B cell (primary cell): ENCODE data around the gene ASCL2. TPM values are rescaled to one million over a fixed set of nuclear protein-coding genes. Genes with fewer than 3 reads are reported as not detected.

Source experiments
- ATAC-seq: fragments of 200-7000 bp; cut with Tn5 transposase; one replicate; pipeline ENCODE4 v1.10.0; 2021; ENCODE audit warnings: low read depth, mild to moderate bottlenecking, moderate number of reproducible peaks, moderate library complexity
- CTCF ChIA-PET: fragments of 350-600 bp; sonication (Branson Sonifier 250); formaldehyde crosslinking; loops from one replicate; lab custom pipeline; 2021; ENCODE audit warnings: antibody characterized with exemption, inconsistent platforms; lab: Charles Lee
- POLR2A ChIA-PET: fragments of 350-600 bp; sonication (Branson Sonifier 250); formaldehyde crosslinking; loops from one replicate; lab custom pipeline; 2021; ENCODE audit warnings: antibody characterized with exemption; lab: Charles Lee
- DNase-seq: peaks from one replicate; pipeline ENCODE4 v3.0.0; 2013
- H2AFZ ChIP-seq: 2 replicates; pipeline ENCODE4 v1.6.1; 2012; ENCODE audit warnings: mild to moderate bottlenecking, low read depth, low read length; ENCODE audit not compliant: insufficient read depth, poor library complexity, severe bottlenecking
- H3K27ac ChIP-seq, 2 donors: 1 replicate in 1 of 2; 2 replicates in 1 of 2; pipeline ENCODE4 v1.5.1; 2012 to 2013; ENCODE audit warnings: low read length in 2 of 2, mild to moderate bottlenecking in 2 of 2, moderate library complexity in 1 of 2
- H3K27me3 ChIP-seq, 4 experiments: fragments of 200-600 bp in 1 of 4; sonication (generic) in 1 of 4; replicated peaks in 1 of 4; 1 replicate in 2 of 4; 2 replicates in 2 of 4; pipeline versions ENCODE4 v1.6.1 to v1.7.0; 2013 to 2016; ENCODE audit warnings: low read length in 3 of 4, mild to moderate bottlenecking in 2 of 4, mixed read lengths in 1 of 4, moderate library complexity in 1 of 4; ENCODE audit not compliant: insufficient read depth in 4 of 4, control insufficient read depth in 3 of 4; ENCODE audit errors: control extremely low read depth in 1 of 4
- H3K36me3 ChIP-seq, 2 experiments: replicated peaks in 1 of 2; 1 replicate in 1 of 2; 2 replicates in 1 of 2; pipeline versions ENCODE4 v1.6.1 to v1.7.1; 2013; ENCODE audit warnings: low read length in 1 of 2; ENCODE audit not compliant: insufficient read depth in 2 of 2, control insufficient read depth in 1 of 2; ENCODE audit errors: control extremely low read depth in 1 of 2, extremely low read depth in 1 of 2
- H3K4me1 ChIP-seq, 2 donors: fragments of 200-600 bp in 1 of 2; sonication (generic) in 1 of 2; 1 replicate in 1 of 2; 2 replicates in 1 of 2; pipeline versions ENCODE4 v1.5.1 to v1.6.1; 2013 to 2017; ENCODE audit warnings: low read length in 2 of 2; ENCODE audit not compliant: control insufficient read depth in 2 of 2, insufficient read depth in 2 of 2
- H3K4me2 ChIP-seq: replicated peaks from 2 replicates; pipeline ENCODE3; 2012; ENCODE audit warnings: mild to moderate bottlenecking, low read depth, low read length; ENCODE audit not compliant: poor library complexity, severe bottlenecking
- H3K4me3 ChIP-seq, 5 experiments: fragments of 200-600 bp in 1 of 5; sonication (generic) in 1 of 5; 1 replicate in 3 of 5; 2 replicates in 2 of 5; pipeline versions ENCODE4 v1.5.1 to v1.7.0; 2011 to 2016; ENCODE audit warnings: low read length in 4 of 5, mild to moderate bottlenecking in 4 of 5, low read depth in 2 of 5, control low read depth in 1 of 5, moderate library complexity in 1 of 5; ENCODE audit not compliant: insufficient read depth in 1 of 5; ENCODE audit errors: control extremely low read depth in 1 of 5, extremely low read depth in 1 of 5
- H3K79me2 ChIP-seq: fragments of 200-600 bp; sonication (generic); one replicate; pipeline ENCODE4 v1.6.0; 2016; ENCODE audit warnings: low read length; ENCODE audit not compliant: control insufficient read depth, insufficient read depth
- H3K9ac ChIP-seq: fragments of 200-600 bp; sonication (generic); 2 replicates; pipeline ENCODE4 v1.6.1; 2017; ENCODE audit warnings: mild to moderate bottlenecking, low read length, moderate library complexity
- H3K9me3 ChIP-seq, 3 donors: one replicate each; pipeline versions ENCODE4 v1.6.1 to v1.7.1; 2013; ENCODE audit warnings: low read length in 2 of 3; ENCODE audit not compliant: control insufficient read depth in 2 of 3, insufficient read depth in 1 of 3; ENCODE audit errors: control extremely low read depth in 1 of 3
- H4K20me1 ChIP-seq: 2 replicates; pipeline ENCODE4 v1.6.0; 2012; ENCODE audit warnings: mild to moderate bottlenecking, low read length; ENCODE audit not compliant: insufficient read depth, control insufficient read depth, poor library complexity, severe bottlenecking
- H3K27ac Mint-ChIP-seq: one replicate; pipeline ENCODE4 v1.8.0; 2021; ENCODE audit warnings: mixed read lengths
- H3K27me3 Mint-ChIP-seq: one replicate; pipeline ENCODE4 v1.8.0; 2021; ENCODE audit warnings: mixed read lengths
- H3K4me1 Mint-ChIP-seq: one replicate; pipeline ENCODE4 v1.8.0; 2021; ENCODE audit warnings: mixed read lengths
- H3K4me3 Mint-ChIP-seq: one replicate; pipeline ENCODE4 v1.8.0; 2021; ENCODE audit warnings: mixed read lengths
- H3K9me3 Mint-ChIP-seq: one replicate; pipeline ENCODE4 v1.8.0; 2022; ENCODE audit warnings: mixed read lengths; ENCODE audit not compliant: insufficient read depth
- EZH2 ChIP-seq: IDR thresholded peaks from 2 replicates; pipeline ENCODE4 v1.6.1; 2012; ENCODE audit warnings: borderline replicate concordance, low read depth, mild to moderate bottlenecking, moderate library complexity, low read length; ENCODE audit not compliant: insufficient read depth, poor library complexity, severe bottlenecking
- WGBS: methylation state at CpG from one replicate; pipeline ENCODE4 v1.1.5; 2013; ENCODE audit warnings: missing lambda C conversion rate; ENCODE audit not compliant: insufficient coverage; 5-methylcytosine and 5-hydroxymethylcytosine counted together
- intact Hi-C: fragments of 100-400 bp; cut with micrococcal nuclease; formaldehyde crosslinking; loops from one replicate; pipeline ENCODE4 v1.10.0; 2022
- polyA plus RNA-seq: library from polyadenylated mRNA; depleted of rRNA; stranded (reverse); fragments of >200 nt; gene quantifications from 2 replicates; pipeline ENCODE4 v1.2.3, GENCODE V29; 2012
- total RNA-seq, 2 donors: library from RNA; stranded (reverse); fragments of 120-200 nt in 1 of 2; gene quantifications; 1 replicate in 1 of 2; 2 replicates in 1 of 2; pipeline versions ENCODE4 v1.2.3 to v1.2.4, GENCODE V29; 2013 to 2022
- TF ChIP-seq, protein P1 (sequence below): fragments of 200-600 bp; IDR thresholded peaks from one replicate; pipeline ENCODE4 v1.8.0; 2022; ENCODE audit warnings: antibody characterized with exemption, mild to moderate bottlenecking

ASCL2 gene
- total and polyA plus RNA-seq, 2 donors (not counting 1 experiment from before 2014, with no cell fraction given) = 2.1 to 2.2 TPM

DNA sequence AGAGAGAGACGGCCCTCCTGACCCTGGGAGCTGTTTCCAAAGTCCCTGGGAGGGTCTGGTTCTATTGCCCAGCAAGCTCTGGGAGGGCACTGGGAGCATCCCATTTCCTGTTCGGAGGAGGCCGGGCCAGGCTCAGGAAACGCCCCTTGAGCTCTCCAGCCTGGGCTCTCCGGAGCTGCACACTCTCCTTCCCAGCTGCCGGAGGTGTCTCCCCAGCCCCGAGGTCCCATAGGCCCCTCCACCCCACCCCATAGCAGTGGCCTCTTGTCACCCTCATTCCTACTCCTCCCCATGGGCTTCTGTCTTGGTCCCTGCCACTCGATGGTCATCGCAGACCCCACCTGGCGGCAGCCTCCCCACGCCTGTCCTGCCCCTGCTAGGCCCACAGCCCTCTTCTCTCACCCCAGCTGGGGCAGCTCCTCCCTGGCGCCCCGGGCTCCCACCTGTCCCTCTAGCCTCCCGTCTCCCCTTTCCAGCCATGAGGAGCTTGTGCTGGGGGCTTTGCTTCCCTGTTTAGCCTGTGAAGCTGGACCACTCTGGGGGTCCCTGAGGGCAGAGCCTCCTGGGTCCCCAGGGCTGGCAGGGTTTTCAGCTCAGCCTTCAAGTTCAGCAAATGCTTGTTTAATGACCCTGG is 34.2 kb upstream of the ASCL2 start:
- ChIA-PET POLR2A (interaction anchor here (0.7 to 3.1 kb wide), 6 partner anchors 73 to 115 kb away, joined by 3 to 22 read pairs (median 8); partner anchors contain the start of genes CD81 and TSSC4), CTCF (interaction anchor here (0.6 to 15.0 kb wide), 46 partner anchors 8 to 953 kb away, joined by 3 to 583 read pairs (median 5); partner anchors contain the start of genes ASCL2, CD81 and TSSC4)
- Histone ChIP-seq H2AFZ (no peak overlapping the region), H3K4me1 (peaks cover 62 to 66% of the 10 kb centered on the region in 2 donors), H4K20me1 (no peaks in the 10 kb centered on the region), H3K9me3 (no peaks in the 10 kb centered on the region), H3K4me3 (no peak overlapping the region), H3K27me3 (no peaks in the 10 kb centered on the region), H3K4me2 (peak overlapping the region; percentile 79), H3K36me3 (no peaks in the 10 kb centered on the region), H3K27ac (peak overlapping the region in 1 of 2 donors; percentile 40), H3K9ac (no peak overlapping the region), H3K79me2 (peaks cover 33% of the 10 kb centered on the region)
- DNase-seq (peak; percentile 33), ATAC-seq (no peak)
- TF ChIP-seq, protein P1, sequence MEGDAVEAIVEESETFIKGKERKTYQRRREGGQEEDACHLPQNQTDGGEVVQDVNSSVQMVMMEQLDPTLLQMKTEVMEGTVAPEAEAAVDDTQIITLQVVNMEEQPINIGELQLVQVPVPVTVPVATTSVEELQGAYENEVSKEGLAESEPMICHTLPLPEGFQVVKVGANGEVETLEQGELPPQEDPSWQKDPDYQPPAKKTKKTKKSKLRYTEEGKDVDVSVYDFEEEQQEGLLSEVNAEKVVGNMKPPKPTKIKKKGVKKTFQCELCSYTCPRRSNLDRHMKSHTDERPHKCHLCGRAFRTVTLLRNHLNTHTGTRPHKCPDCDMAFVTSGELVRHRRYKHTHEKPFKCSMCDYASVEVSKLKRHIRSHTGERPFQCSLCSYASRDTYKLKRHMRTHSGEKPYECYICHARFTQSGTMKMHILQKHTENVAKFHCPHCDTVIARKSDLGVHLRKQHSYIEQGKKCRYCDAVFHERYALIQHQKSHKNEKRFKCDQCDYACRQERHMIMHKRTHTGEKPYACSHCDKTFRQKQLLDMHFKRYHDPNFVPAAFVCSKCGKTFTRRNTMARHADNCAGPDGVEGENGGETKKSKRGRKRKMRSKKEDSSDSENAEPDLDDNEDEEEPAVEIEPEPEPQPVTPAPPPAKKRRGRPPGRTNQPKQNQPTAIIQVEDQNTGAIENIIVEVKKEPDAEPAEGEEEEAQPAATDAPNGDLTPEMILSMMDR = no peak
- TF ChIP-seq EZH2 = no peak
- 80% methylated on average over 14 of the region's 14 CpGs for WGBS
- intact Hi-C loops = loop anchor here (1.0 to 5.0 kb wide), 5 partner anchors 72 to 583 kb away; partner anchors contain the start of genes CD81, CDKN1C and TSSC4
- Mint-ChIP-seq H3K27ac (peak overlapping the region; percentile 56), H3K9me3 (no peaks in the 10 kb centered on the region), H3K4me1 (peaks cover 53% of the 10 kb centered on the region), H3K4me3 (peak overlapping the region; percentile 59), H3K27me3 (no peaks in the 10 kb centered on the region)
